ENCODE measurements around the gene CACTIN.

DNA sequence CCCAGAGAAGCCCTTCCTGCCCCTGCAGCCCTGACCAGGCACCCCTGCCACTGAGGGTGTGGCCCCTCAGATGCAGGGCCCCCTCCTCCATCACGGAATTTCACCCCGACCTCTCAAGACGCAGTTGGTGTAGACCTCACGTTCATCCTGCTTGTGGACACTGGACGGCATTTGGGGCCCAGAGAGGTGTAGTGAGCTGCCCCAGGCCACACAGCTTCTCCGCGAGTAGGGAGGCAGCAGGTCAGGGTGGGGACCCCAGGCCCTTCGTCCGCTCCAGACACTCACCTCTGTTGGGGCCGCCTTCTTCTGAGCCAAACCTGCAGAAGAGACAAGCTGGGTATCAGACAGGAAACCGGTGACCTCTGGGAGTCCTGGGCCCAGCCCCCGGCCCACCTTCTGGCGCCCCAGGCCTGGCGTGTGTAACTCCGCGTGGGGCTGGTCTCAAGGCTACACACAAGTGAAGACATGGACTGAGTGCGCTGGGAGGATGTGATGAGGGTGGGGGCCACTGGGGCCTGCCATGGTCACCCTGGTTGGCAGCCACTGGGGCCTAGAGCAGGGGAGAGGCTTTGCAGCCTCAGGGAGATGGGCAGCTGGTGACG lies 40.5 kb upstream of the CACTIN start:
- no peak for TF ChIP-seq POLR2A (IDR thresholded peaks at IDR 0.05)
- TF ChIP-seq, protein P1, sequence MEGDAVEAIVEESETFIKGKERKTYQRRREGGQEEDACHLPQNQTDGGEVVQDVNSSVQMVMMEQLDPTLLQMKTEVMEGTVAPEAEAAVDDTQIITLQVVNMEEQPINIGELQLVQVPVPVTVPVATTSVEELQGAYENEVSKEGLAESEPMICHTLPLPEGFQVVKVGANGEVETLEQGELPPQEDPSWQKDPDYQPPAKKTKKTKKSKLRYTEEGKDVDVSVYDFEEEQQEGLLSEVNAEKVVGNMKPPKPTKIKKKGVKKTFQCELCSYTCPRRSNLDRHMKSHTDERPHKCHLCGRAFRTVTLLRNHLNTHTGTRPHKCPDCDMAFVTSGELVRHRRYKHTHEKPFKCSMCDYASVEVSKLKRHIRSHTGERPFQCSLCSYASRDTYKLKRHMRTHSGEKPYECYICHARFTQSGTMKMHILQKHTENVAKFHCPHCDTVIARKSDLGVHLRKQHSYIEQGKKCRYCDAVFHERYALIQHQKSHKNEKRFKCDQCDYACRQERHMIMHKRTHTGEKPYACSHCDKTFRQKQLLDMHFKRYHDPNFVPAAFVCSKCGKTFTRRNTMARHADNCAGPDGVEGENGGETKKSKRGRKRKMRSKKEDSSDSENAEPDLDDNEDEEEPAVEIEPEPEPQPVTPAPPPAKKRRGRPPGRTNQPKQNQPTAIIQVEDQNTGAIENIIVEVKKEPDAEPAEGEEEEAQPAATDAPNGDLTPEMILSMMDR (IDR thresholded peaks at IDR 0.05) = no peak

Measured in uterus (tissue), 2 donors.